DND-41 (cell line): ENCODE data around the gene BPIFB1.

Experiments
- EZH2 ChIP-seq: IDR thresholded peaks from 3 replicates; pipeline ENCODE4 v1.6.1; 2012; ENCODE audit warnings: borderline replicate concordance, low read depth, mild to moderate bottlenecking, moderate library complexity, low read length, inconsistent platforms; ENCODE audit not compliant: severe bottlenecking
- TF ChIP-seq, protein P1 (sequence below): IDR thresholded peaks from 2 replicates; pipeline ENCODE4 v1.5.1; 2012; ENCODE audit warnings: borderline replicate concordance, low read length, moderate library complexity, mild to moderate bottlenecking; ENCODE audit not compliant: poor library complexity, severe bottlenecking; ENCODE audit errors: extremely low read depth

DNA sequence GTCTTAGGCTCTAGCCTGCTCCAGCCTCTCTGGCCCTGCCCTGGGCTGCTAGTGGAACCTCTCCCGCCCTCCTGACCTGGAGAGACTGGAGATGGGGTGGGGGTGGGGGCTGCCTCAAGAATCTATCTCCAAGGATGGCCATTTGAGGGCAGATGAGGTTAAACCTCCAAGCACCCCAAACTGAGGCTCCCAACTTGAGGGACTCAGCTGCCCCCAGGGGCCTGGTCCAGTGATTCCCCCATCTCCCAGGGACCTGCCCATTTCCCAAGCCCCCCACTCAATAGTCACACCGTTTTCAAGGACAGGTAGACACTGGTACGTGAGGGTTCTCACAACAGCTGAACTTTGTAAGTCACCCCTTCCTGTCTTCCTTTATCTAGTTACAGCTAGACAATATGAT is 7.1 kb upstream of the BPIFB1 start:
- TF ChIP-seq, protein P1, sequence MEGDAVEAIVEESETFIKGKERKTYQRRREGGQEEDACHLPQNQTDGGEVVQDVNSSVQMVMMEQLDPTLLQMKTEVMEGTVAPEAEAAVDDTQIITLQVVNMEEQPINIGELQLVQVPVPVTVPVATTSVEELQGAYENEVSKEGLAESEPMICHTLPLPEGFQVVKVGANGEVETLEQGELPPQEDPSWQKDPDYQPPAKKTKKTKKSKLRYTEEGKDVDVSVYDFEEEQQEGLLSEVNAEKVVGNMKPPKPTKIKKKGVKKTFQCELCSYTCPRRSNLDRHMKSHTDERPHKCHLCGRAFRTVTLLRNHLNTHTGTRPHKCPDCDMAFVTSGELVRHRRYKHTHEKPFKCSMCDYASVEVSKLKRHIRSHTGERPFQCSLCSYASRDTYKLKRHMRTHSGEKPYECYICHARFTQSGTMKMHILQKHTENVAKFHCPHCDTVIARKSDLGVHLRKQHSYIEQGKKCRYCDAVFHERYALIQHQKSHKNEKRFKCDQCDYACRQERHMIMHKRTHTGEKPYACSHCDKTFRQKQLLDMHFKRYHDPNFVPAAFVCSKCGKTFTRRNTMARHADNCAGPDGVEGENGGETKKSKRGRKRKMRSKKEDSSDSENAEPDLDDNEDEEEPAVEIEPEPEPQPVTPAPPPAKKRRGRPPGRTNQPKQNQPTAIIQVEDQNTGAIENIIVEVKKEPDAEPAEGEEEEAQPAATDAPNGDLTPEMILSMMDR: no peak
- no peak for TF ChIP-seq EZH2
